ENCODE data around the gene KRTAP5-1.
"Not testable (repeated sequence)": the region's sequence is repeated elsewhere in the genome, so short reads cannot be mapped to it uniquely, and the experiment has no call there.

The KRTAP5-1 gene

GRCh38 chr11:1618231-1618630 lies 33.1 kb upstream of the KRTAP5-1 start:
- Histone ChIP-seq H3K36me3 (ENCODE audit: control insufficient read depth in 1 of 2, insufficient read depth in 2 of 2, low read length in 2 of 2) (no peaks in the 10 kb centered on the region), H4K8ac (ENCODE audit: low read depth, low read length) (no peak overlapping the region), H3K27ac (ENCODE audit: low read depth, low read length) (no peak overlapping the region), H3K4me1 (ENCODE audit: control insufficient read depth in 1 of 2, insufficient read depth in 2 of 2, low read length in 2 of 2) (no peaks in the 10 kb centered on the region), H2BK5ac (ENCODE audit: low read depth, low read length, poor library complexity) (no peak overlapping the region), H2BK12ac (ENCODE audit: low read length) (no peak overlapping the region), H3K4me3 (ENCODE audit: low read depth, low read length) (no peak overlapping the region), H3K79me1 (ENCODE audit: low read length) (no peaks in the 10 kb centered on the region), H4K91ac (ENCODE audit: low read depth, low read length) (no peak overlapping the region), H3K79me2 (ENCODE audit: control insufficient read depth, insufficient read depth, low read length, poor library complexity) (no peaks in the 10 kb centered on the region), H3K9me3 (ENCODE audit: insufficient read depth, low read depth, low read length) (peaks cover 10% of the 10 kb centered on the region), H2BK120ac (ENCODE audit: insufficient read depth, low read length, poor library complexity) (no peak overlapping the region), H3K27me3 (ENCODE audit: insufficient read depth, low read length) (no peaks in the 10 kb centered on the region), H3K4me2 (ENCODE audit: low read length) (no peak overlapping the region), H3K14ac (ENCODE audit: low read length) (no peak overlapping the region), H4K12ac (ENCODE audit: low read depth, low read length) (no peak overlapping the region), H2AK5ac (ENCODE audit: low read length) (no peak overlapping the region), H3K9ac (ENCODE audit: low read length) (no peak overlapping the region), H3K4ac (ENCODE audit: low read depth, low read length) (no peak overlapping the region), H3K23ac (ENCODE audit: low read length) (no peak overlapping the region), H3K18ac (ENCODE audit: low read length) (no peak overlapping the region), H2AFZ (ENCODE audit: insufficient read depth, low read length, poor library complexity) (no peak overlapping the region)
- no CpG with 5 or more reads among the region's 10 CpGs for WGBS (ENCODE audit: extremely low coverage, insufficient coverage, insufficient read length)
- no peak for DNase-seq

GRCh38 chr11:1608363-1608762 lies 23.3 kb upstream of the KRTAP5-1 start, which contains the start of gene KRTAP5-3:
KRTAP5-3 (minus strand) TSS chr11:1608463; CDS start chr11:1608385, 78 bp downstream.
- no CpG with 5 or more reads among the region's 4 CpGs for WGBS (ENCODE audit: extremely low coverage, insufficient coverage, insufficient read length)
- H3K4ac ChIP-seq (ENCODE audit: low read depth, low read length) = no peak within 1 kb of the TSS
- H3K18ac ChIP-seq (ENCODE audit: low read length) = no peak within 1 kb of the TSS
- no peak within 1 kb of the TSS for H2BK12ac ChIP-seq (ENCODE audit: low read length)
- no peak within 1 kb of the TSS for H4K12ac ChIP-seq (ENCODE audit: low read depth, low read length)
- no peaks in the 10 kb centered on the region for H3K79me2 ChIP-seq (ENCODE audit: control insufficient read depth, insufficient read depth, low read length, poor library complexity)
- H4K8ac ChIP-seq (ENCODE audit: low read depth, low read length) = no peak within 1 kb of the TSS
- H3K4me1 ChIP-seq (ENCODE audit: control insufficient read depth in 1 of 2, insufficient read depth in 2 of 2, low read length in 2 of 2) = no peaks in the 10 kb centered on the region
- H3K79me1 ChIP-seq (ENCODE audit: low read length) = no peaks in the 10 kb centered on the region
- H3K4me3 ChIP-seq (ENCODE audit: low read depth, low read length) = no peak within 1 kb of the TSS
- H2BK120ac ChIP-seq (ENCODE audit: insufficient read depth, low read length, poor library complexity) = no peak within 1 kb of the TSS
- no peak within 1 kb of the TSS for H3K23ac ChIP-seq (ENCODE audit: low read length)
- H3K9ac ChIP-seq (ENCODE audit: low read length) = no peak within 1 kb of the TSS
- H4K91ac ChIP-seq (ENCODE audit: low read depth, low read length) = no peak within 1 kb of the TSS
- no peak within 1 kb of the TSS for H3K4me2 ChIP-seq (ENCODE audit: low read length)
- no peak for DNase-seq
- H3K36me3 ChIP-seq (ENCODE audit: control insufficient read depth in 1 of 2, insufficient read depth in 2 of 2, low read length in 2 of 2) = no peaks in the 10 kb centered on the region
- no peak within 1 kb of the TSS for H3K14ac ChIP-seq (ENCODE audit: low read length)
- no peak within 1 kb of the TSS for H2AFZ ChIP-seq (ENCODE audit: insufficient read depth, low read length, poor library complexity)
- H2AK5ac ChIP-seq (ENCODE audit: low read length) = no peak within 1 kb of the TSS
- H3K27ac ChIP-seq (ENCODE audit: low read depth, low read length) = no peak within 1 kb of the TSS
- no peak within 1 kb of the TSS for H2BK5ac ChIP-seq (ENCODE audit: low read depth, low read length, poor library complexity)
- peaks cover 1% of the 10 kb centered on the region for H3K9me3 ChIP-seq (ENCODE audit: insufficient read depth, low read depth, low read length)
- no peaks in the 10 kb centered on the region for H3K27me3 ChIP-seq (ENCODE audit: insufficient read depth, low read length)

GRCh38 chr11:1607901-1608300 lies 22.8 kb upstream of the KRTAP5-1 start:
- not testable (repeated sequence) for H3K27me3 ChIP-seq (ENCODE audit: insufficient read depth, low read length); H3K9ac ChIP-seq (ENCODE audit: low read length); H3K9me3 ChIP-seq (ENCODE audit: insufficient read depth, low read depth, low read length); H3K23ac ChIP-seq (ENCODE audit: low read length); H3K36me3 ChIP-seq (ENCODE audit: control insufficient read depth in 1 of 2, insufficient read depth in 2 of 2, low read length in 2 of 2); H4K12ac ChIP-seq (ENCODE audit: low read depth, low read length); H3K14ac ChIP-seq (ENCODE audit: low read length); H2BK12ac ChIP-seq (ENCODE audit: low read length); H4K91ac ChIP-seq (ENCODE audit: low read depth, low read length); H2BK5ac ChIP-seq (ENCODE audit: low read depth, low read length, poor library complexity); H3K18ac ChIP-seq (ENCODE audit: low read length); H3K79me1 ChIP-seq (ENCODE audit: low read length); H3K4me3 ChIP-seq (ENCODE audit: low read depth, low read length); H2BK120ac ChIP-seq (ENCODE audit: insufficient read depth, low read length, poor library complexity); H4K8ac ChIP-seq (ENCODE audit: low read depth, low read length); DNase-seq; H3K4ac ChIP-seq (ENCODE audit: low read depth, low read length); H3K4me1 ChIP-seq (ENCODE audit: control insufficient read depth in 1 of 2, insufficient read depth in 2 of 2, low read length in 2 of 2); H3K27ac ChIP-seq (ENCODE audit: low read depth, low read length); H3K79me2 ChIP-seq (ENCODE audit: control insufficient read depth, insufficient read depth, low read length, poor library complexity); H2AK5ac ChIP-seq (ENCODE audit: low read length); H2AFZ ChIP-seq (ENCODE audit: insufficient read depth, low read length, poor library complexity); H3K4me2 ChIP-seq (ENCODE audit: low read length)
- WGBS (ENCODE audit: extremely low coverage, insufficient coverage, insufficient read length) = no CpG with 5 or more reads among the region's 5 CpGs

DNA sequence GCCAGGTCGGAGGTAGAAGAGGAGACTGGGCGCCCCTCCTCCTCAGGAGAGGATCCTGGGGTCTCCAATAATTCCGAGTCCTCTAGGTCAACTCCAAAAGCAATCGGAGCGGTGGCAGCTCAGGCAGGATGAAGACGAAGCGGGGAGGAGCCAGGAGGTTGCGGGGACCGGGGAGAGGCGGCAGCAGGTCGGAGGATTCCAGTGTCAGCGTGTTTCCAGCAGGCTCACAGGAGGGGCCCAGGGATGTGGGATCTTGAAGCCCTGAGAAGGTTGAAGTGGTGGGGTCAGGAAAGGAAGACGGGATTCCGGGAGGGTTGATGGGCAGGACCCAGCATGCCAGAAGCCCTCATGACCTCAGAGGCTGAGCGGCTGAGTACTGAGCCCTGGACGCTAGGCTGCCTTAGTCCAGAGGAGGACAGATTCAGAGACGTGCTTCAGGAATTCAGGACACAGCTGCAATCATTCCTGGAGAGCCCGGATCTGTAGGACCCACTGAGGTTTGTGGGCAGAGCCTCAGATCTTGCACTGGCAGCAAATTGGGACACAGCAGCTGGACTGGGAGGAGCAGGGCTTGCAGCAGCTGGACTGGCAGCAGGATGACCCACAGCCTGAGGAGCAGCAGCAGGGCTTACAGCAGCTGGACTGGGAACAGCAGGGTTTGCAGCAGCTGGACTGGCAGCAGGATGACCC lies 22.2 kb upstream of the KRTAP5-1 start:
- H3K9me3 ChIP-seq (ENCODE audit: insufficient read depth, low read depth, low read length); H3K4me2 ChIP-seq (ENCODE audit: low read length); H3K79me1 ChIP-seq (ENCODE audit: low read length); H2AK5ac ChIP-seq (ENCODE audit: low read length); H3K27me3 ChIP-seq (ENCODE audit: insufficient read depth, low read length); H2BK5ac ChIP-seq (ENCODE audit: low read depth, low read length, poor library complexity); H3K14ac ChIP-seq (ENCODE audit: low read length); H2BK12ac ChIP-seq (ENCODE audit: low read length); DNase-seq; H3K4me3 ChIP-seq (ENCODE audit: low read depth, low read length); H3K27ac ChIP-seq (ENCODE audit: low read depth, low read length); H3K4ac ChIP-seq (ENCODE audit: low read depth, low read length); H3K18ac ChIP-seq (ENCODE audit: low read length); H3K79me2 ChIP-seq (ENCODE audit: control insufficient read depth, insufficient read depth, low read length, poor library complexity); H3K9ac ChIP-seq (ENCODE audit: low read length); H2BK120ac ChIP-seq (ENCODE audit: insufficient read depth, low read length, poor library complexity); H3K36me3 ChIP-seq (ENCODE audit: control insufficient read depth in 1 of 2, insufficient read depth in 2 of 2, low read length in 2 of 2); H4K12ac ChIP-seq (ENCODE audit: low read depth, low read length); H4K91ac ChIP-seq (ENCODE audit: low read depth, low read length); H3K4me1 ChIP-seq (ENCODE audit: control insufficient read depth in 1 of 2, insufficient read depth in 2 of 2, low read length in 2 of 2); H3K23ac ChIP-seq (ENCODE audit: low read length); H2AFZ ChIP-seq (ENCODE audit: insufficient read depth, low read length, poor library complexity); H4K8ac ChIP-seq (ENCODE audit: low read depth, low read length): not testable (repeated sequence)
- no CpG with 5 or more reads among the region's 18 CpGs for WGBS (ENCODE audit: extremely low coverage, insufficient coverage, insufficient read length)

All from trophoblast cell (in vitro differentiated cells and primary cell).